ENCODE results near the gene ZHX3.
A peak's percentile ranks its signal among the peaks of the same experiment; 100 is the strongest.

ZHX3 gene

DNA sequence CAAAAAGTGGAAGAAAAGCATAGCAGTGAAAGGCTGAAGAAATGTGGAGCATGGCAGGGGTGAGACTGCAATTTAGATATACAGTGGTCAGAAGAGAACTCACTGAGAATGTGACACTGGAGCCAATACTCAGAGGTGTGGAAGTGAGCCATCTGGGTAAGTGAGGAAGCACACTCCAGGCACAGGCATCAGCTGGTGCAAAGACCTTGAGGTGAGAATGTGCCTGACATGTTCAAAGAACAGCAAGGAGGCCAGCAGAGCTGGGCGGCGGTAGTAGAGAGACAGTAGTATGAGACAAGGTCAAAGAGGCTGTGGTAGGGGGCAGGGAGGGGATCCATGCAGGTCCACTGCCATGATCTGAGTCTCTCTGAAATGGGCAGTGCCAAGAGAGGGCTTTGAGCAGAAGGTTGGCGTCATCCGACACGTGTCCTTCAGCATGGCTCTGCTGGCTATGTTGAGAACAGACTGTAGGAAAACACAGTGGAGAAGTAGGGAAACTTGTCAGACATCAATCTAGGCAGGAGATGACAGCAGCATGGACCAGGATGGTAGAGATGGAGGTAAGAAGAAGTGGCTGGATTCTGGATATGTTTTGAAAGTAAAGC lies 95.8 kb downstream of the ZHX3 start:
- no peak for DNase-seq

DNA sequence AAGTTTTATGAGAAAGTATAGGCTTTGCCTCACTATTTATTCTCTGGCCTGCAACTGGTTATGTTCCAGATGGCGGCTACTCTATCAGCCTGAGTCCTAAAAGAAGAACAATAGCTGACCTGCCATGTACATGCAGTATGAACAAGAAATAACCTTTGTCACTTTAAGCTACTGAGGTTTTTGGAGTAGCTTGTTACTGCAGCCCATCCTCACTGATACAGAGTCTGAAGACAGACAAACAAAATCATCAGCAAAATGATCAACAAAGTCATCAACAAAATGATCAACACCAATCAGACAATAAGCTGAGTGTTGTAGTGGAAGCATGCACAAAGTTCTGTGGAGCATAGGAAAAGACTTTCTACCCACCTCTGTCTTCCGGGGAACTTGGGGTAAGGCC lies 97.7 kb downstream of the ZHX3 start:
- DNase-seq: no peak

DNA sequence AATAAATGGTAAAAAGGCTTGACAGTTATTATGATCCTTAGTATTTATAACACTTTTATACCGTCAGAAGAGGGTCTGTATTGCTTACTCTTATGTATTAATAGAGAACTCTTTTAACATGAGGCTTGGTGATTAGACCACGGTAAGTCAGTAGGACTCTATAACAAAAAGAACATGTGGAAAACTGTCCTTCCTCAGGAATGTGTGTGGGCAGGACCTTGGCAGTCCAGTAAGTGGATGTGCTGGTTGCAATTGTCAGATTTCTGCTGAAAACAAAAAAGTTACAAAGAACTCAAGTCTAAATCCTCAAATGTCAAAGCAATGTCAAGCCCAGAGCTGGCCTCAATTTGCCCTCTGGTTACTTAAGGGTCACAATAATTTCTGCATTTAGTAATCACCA lies 99.1 kb downstream of the ZHX3 start:
- DNase-seq: peak; percentile 39

DNA sequence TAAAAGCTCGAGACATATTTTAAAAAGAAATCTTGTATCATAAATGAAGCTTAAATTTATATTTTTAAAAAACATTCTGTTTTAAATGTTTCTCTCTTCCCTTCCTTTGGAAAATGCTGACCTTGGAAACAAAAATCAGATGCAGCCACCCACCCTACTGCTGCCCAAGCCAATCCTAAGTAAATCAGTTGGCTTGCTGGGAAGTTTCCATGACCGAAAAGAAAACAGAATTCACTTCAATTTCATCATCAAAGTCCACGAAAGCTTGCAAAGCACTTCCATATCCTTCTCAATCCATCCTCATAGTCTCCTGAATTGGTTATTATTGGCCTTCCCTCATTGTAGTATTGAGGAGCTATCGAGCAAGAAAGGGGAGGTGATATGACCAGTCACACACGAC lies 100.1 kb downstream of the ZHX3 start:
- DNase-seq: no peak

DNA sequence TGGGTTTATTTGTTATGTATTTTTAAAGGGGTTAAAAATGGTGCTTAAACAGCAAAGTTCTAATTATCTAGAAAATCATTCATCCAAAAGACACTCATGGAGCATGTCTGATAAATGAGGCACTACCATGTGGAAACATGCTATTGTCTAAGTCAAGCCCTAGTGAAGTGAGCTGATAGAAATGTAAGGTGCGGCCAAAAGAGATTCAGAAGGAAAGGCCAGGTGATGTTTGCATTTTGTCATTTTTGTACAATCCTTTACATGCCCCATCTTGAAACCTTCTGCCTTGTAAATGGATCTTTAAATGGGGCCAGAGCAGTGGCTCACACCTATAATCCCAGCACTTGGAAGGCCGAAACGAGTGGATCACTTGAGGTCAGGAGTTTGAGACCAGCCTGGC lies 102.9 kb downstream of the ZHX3 start:
- no peak for DNase-seq

DNA sequence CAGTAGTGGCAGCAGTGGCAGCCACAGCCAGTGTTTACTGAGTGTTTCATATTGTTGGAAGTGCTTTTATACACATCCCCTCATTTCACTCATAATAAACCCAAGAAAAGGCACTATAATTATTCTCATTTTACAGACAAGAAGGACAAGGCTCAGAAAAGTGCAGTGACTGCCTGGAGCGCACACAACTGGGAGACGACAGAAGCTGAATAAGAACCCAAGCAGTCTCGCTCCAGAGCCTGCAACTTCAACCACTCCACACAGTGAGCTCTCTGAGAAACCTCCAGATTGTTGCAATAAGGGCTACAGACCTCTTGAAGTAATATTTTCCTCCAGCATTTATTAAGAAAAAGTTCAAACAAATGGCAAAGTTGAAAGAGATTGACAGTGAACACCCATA lies 103.3 kb downstream of the ZHX3 start:
- DNase-seq: no peak

DNA sequence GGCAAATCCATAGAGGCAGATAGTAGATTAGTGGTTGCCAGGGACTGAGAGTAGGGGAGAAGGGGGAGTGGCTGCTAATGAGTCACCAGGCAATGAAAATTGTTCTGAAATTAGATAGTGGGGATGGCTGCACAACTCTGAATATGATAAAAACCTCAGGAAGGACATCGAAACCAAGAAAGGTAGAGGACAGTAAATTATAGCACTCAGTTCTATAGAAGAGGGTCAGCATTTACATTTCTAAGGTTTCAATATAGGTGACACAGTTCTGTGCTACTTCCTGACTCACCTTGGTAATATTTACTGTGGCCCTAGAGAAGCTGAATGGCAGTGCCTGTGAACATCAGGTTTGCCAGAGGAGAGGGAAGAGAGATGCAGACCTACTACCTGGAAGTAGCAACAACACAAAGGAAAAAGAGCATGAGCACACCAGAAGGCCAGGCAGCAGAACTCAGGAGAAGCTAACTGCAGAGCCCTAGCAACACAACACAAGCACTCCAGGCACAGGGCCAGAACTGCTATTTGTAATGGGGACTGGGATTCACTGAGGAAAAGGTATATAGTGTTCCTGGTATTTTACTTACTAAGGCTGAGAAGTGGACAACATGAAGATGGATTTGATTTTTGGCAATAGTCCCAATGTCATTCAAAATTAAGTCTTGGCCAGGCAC lies 104.2 kb downstream of the ZHX3 start:
- DNase-seq: peak; percentile 29

DNA sequence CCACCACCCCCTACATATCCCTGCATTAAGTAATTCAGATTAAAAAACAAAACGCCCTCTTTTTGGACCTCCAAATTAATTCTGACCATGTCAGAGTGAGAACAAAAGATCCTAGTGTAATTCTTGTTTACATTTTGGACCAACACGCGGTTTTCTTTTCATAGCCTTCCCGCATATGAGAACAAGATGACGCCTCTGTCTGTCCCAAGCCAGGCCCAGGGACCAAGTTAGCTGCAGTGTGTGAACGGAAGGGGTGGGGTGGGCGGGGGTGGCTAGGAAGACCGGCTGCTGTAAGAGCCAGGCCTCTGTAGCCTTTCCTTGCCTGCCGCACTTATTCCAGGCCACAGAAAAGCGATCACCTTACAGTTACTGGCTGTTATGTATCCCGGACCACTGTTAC lies 112.2 kb downstream of the ZHX3 start:
- no peak for DNase-seq

DNA sequence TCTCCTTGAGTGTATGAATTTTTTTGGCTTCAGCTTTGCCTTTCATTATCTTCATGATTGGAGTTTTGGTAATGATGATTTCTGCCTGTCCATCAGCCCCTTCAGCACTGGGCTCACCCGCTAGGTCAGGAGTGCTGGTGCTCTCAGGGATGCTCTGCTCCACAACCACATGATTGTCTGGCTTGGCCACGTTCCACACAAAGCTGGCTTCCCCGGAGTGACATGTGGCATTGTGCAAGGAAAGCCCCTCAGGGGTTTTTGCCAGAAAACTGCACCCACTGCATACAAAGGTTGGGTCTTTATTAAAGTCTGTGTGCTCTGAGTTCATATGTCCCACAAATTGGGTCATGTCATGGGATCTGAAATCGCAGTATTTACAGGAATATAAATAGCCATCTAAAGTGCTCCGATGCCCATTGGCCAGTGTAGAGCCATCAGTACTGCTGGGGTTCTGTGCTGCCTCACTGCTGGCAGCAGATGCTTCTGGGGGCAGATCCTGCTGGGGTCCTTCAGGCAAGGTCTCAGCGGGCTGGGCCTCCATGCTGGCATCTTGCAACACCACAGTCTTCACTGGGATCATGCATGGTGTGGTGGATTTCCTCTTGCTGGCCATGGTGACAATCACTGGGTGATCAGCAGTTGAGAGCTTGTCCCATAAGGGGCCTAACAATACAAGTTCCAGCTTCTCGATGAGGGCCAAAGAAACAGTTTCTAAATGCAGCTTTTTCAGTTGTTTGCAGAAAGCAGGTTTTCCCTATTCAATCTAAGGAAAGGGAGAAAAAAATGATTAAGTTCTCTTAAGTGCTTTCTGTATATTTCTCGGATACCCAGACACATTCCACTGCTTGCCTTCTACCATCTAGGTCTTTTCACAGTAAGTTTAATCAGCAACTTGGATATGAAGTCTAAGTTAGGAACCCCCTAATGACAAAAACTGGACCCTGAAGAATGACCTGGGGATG lies 112.9 kb downstream of the ZHX3 start:
- DNase-seq: no peak

DNA sequence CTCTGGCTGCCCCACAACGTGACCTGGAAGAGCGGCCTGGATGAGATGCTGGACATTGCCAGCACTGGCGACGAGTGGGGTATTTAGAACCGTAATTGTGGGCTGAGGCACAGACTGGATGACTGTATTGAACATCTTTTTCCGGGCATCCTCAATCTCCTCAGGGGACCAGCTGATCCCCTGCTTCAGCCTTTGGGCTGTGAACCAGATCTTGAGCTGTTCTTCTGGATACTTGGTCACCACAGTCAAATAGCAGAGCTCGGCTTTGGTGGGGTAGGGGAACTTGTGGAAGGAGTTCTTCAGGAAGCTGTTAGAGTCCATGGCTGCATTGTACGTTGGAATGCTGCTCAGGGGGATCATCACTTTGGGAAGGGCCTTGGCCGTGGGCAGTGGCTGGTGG lies 113.9 kb downstream of the ZHX3 start:
- no peak for DNase-seq

DNA sequence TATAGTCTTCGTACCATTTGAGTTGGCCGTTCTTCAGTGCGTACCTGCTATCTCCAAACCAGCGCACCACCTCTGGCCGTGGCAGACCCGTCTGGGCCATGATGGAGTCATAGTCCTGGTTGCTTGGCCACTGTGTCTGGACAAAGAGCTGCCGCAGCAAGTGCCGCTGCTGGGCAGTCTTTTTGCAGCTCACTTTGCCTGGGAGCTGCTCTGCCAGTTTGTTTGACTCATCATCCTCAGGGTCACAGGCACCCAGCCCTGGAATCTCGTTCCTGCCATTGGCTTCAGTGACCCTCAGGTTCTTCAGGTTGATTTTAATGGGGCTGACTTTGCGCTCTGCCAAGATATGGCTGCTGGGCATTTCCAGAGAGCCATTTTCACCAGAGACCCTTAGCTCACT lies 115.1 kb downstream of the ZHX3 start:
- no peak for DNase-seq

DNA sequence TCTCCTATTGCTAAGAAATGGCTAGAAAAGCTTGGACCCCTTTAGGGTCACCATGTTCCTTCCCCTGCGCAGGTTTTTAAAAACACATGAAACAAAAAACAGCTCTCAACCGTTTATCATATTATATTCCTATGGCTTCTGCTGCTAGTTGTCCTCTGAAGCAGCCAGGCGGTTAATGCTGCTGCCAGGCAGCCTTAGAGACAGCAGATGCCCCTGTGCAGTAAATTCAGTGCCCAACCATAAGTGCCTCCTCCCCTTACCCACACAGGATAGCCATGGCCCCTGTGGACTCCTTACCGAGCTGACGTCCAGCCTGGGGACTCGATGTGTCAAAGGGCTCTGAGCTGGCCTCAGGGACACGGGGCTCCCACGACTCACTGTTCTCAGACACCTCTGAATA lies 115.8 kb downstream of the ZHX3 start:
- no peak for DNase-seq

DNA sequence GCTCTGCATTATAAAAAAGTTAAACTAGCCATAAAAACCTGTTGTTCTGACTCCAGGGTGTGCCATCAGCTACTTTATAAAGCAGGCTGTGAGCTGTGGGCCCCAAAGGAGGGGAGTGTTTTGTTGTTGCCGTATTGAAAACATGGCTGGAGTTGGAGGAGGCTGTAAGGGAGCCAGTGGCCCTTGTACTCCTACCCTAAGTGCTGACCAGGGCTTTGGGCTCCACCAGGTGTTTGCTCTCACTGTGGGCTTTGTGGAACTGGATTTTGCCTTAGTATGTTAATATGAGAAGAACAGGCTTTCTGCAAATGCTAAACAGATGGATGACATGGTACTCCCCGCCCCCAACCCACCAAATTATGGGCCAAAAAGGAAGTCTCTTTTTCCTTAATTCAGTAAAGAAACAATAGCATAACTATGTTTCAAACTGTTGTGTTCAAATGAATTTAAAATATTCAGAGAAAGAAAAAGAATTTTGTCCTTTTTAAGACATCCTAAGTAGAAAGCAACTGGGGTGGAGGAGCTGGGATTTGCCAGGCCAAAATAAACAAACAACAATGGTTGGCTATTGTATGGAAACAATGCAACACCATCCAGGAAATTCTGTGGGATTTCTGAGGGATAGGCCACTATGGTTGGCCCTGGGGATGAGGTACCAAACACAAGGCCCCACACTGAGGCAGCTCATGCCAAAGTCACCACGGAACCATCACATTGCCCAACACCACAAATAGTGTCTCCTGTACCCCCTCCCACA lies 116.9 kb downstream of the ZHX3 start:
- no peak for DNase-seq

DNA sequence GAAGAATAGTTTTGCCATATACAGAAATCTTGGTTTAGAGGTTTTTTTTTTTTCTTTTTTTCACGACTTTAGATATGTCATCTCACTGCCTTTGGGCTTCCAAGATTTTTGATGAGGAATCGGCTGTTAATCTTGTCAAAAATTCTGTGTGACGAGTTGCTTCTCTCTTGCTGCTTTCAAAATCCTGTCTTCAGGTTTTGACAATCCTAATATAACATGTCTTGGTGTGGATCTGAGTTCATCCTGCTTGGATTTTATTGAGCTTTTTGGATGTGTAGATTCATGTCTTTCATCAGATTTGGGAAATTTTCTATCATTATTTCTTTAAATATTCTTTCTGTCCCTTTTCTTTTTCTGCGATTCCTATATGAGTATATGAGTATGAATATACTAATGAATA lies 119.1 kb downstream of the ZHX3 start:
- DNase-seq: no peak

DNA sequence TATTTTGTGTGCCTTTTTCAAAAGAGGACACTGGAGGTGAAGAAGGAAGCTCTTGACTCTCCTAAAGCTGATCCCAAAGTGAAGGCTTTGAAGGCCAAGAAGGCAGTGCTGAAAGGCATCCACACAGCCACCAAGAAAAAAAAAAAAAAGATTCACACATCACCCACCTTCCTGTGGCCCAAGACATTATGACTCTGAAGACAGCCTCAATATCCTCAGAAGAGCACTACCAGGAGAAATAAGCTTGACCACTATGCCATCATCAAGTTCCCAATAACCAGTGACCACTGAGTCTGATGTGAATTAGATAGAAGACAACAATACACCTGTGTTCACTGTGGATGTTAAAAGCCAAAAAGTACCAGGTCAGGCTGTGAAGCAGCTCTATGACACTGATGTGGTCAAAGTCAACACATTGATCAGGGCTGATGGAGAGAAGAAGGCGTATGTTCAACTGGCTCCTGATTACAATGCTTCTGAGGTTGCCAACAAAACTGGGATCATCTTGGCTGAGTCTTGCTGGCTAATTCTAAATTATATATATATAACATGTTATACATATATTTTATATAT lies 120.8 kb downstream of the ZHX3 start:
- no peak for DNase-seq

DNA sequence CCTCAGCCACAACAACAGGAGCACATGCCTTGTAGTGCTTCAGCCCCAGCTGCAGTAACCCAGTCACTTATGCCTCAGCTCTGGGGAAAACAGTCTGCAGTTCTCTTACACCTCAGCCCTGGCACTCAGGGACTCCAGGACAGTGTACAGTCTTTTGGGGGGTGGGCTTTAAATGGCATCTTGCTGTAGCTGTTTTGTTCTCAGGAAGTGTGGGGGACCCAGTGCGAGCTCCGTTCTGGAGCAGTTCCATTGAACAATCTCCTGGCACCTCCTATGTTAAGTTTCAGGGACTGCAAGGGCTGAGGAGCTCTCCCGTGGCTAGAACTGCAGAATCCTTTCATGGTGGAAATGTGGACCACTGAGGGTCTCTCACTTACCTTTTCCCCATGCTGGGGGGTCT lies 125.0 kb downstream of the ZHX3 start:
- DNase-seq: no peak

DNA sequence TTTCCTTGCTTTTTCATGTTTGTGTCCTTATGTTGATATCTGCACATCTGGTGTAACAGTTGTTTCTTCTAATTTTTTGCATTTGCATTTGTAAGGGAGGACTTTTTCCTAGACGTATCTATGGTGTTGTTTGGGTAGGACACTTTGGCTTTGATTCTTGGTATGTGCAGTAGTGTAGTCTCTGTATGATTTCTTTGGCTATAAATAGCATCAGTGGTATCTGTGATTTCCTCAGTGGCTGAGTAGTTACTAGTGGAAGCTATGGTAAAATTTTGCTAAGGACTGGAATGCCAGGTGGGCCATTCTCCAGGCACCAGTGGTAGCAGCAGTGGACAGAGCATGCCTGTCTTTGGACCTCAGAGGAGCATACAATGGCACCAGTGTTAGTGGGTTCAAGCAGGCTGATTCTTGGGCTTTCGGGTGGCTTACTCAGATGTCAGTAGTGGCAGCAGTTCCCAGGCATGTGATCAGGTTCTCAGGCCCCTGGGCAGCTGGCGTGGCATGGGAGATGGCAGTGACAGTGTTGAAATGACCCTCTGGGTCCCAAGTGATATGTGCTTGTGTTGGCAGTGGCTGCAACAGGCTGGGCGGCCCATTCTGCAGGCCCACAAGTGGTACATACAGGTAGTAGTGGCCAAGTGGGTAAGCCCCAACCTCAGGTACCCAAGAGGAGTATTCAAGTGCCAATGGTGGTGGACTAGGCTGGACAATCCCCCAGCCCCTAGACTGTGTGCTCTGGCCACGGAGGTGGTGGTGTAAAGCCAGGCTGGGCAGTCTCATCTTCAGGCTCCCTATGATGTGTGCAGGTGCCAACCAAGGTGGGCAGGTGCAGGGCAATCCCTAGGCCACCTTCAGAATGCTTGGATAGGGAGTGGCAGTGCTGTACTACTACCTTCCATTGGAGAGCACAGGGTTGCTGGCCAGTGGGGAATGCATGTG lies 125.7 kb downstream of the ZHX3 start:
- no peak for DNase-seq

DNA sequence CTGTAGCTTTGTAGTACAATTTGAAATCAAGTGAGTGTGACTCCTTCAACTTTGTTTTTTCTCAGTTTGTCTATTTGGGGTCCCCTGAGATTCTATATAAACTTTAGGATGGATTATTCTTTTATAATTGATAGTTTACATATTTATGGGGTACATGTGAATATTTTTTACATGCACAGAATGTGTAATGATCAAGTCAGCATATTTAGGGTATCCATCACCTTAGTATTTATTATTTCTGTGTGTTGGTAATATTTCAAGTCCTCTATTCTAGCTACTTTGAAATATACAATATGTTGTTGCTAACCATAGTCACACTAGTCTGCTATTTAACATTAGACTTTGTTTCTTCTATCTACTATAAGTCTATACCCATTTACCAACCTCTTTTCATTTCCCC lies 129.9 kb downstream of the ZHX3 start:
- no peak for DNase-seq

DNA sequence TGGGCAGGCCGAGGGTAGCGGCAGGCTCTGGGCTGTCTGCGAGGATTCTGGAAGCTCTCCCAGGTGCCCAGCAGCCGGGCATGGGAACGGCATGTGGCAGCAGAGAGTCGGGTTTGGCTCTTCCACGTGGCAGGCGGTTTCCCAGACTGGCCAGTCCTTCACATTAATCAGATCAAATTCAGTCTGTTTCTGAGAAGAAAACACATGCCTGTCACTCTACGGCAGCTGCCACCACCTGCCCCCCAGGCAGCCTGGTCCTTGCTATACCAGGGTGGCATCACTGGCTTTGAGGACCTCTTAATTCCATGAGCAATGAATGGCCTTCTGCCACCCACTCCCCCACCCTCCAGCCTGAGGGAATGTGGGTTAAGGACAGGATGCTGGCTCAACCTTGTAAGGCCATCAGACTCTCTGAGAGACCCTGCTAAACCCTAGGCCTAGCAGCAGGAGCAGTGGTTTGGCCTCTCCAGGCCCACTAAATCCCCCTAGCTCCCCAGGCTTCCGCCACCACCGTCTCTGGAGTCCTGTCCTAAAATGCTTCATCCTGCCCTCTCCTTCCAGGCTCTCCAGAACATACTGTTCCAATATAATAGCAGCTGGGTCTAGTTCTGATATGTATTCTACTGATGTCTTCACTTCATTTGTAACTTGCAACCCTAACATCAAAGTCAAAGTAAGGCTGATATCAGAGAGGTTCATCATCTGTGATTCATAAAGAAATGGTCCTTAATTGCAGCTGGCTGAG lies 132.3 kb downstream of the ZHX3 start:
- DNase-seq: no peak

DNA sequence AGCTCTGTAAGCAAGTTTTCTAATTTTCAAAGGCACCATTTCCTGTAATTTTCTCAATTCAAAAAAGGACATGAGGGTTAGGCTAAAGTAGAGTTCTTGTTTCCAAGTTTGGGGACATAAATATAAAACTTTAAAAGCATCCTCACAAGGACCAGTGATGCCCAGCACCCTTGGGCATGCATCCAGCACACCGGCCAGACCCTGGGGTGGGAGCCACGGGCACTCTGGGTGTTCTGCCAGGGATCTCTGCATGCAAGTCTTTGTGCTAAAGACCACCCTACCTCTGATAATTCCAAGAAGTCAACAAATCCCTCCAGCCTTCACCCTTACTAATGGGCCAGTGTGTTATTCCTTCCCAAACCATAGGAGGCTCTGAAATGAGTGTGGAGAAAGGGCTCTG lies 133.7 kb downstream of the ZHX3 start:
- no peak for DNase-seq

DNA sequence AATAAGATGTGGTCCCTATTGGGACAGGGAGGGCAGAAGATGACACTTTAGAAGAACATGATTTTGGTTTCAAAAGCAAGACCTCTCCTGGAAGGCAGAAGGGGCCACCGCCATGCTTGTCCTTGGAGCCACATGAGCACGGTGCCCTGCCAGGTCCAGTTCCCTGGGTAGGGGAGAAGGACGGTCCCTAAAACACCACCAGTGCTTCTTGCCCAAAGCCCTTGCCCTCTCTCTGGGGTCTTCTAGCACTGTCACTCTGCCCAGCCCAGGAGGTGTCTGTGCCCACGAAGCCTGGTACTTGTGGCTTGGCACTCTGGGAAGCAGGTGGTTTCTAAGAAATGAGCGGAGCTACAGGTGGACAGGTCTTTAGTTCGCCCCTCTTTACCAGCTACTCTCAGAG lies 134.1 kb downstream of the ZHX3 start:
- DNase-seq: no peak

All from fibroblast of skin of abdomen (primary cell).